OCI-LY7 (cell line): ENCODE data around the gene CELF2.

ENCODE experiments used
- CTCF ChIP-seq: fragments of 200-600 bp; sonication (generic); conservative IDR thresholded peaks from 2 replicates; pipeline ENCODE4 v1.5.1; 2014; ENCODE audit warnings: mild to moderate bottlenecking, antibody characterized with exemption, low read length, moderate library complexity, mixed read lengths
- EZH2phosphoT487 ChIP-seq: fragments of 200-600 bp; sonication (generic); IDR thresholded peaks from 2 replicates; pipeline ENCODE4 v1.6.1; 2018; ENCODE audit warnings: low read depth, borderline replicate concordance, mild to moderate bottlenecking, mixed run types, antibody characterized with exemption, low read length, moderate library complexity, mixed read lengths

DNA sequence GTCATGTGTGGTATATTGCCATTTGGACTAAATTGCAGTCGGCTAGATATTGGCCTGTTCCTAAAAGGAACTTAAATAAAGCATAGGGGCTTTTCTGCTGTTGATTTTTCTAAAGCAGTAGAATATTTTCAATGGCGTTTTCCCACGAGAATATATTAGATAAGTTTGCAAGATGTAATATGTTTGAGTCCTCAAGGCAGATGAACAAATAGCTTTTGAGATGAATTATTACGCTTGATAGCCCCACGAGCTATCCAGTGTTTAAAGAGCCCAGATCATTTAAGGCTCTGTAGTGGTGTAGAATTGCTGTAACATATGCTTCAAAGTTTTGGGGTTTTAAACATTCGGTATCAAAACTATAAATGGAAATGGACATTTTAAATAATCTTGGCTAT, 2.9 kb downstream of the CELF2 start:
- TF ChIP-seq CTCF = no peak
- no peak for TF ChIP-seq EZH2phosphoT487
